WERI-Rb-1 (cell line): Measurements from ENCODE around the gene RNF144B.
"Not testable (repeated sequence)": the region's sequence is repeated elsewhere in the genome, so short reads cannot be mapped to it uniquely, and the experiment has no call there.

Source experiments
- DNase-seq: peaks from one replicate; pipeline ENCODE4 v3.0.0-alpha.2; 2020
- H3K27ac ChIP-seq: fragments of 250-450 bp; sonication (Bioruptor Pico); 2 replicates; pipeline ENCODE4 v1.5.1; 2020; ENCODE audit warnings: mild to moderate bottlenecking, moderate library complexity
- H3K27me3 ChIP-seq: fragments of 250-450 bp; sonication (Bioruptor Pico); 2 replicates; pipeline ENCODE4 v1.5.1; 2021; ENCODE audit warnings: mild to moderate bottlenecking, low read depth, moderate library complexity; ENCODE audit not compliant: insufficient read depth, severe bottlenecking
- H3K36me3 ChIP-seq: fragments of 250-450 bp; sonication (Bioruptor Pico); 2 replicates; pipeline ENCODE4 v1.5.1; 2020; ENCODE audit warnings: mild to moderate bottlenecking, moderate library complexity
- H3K4me3 ChIP-seq: 2 replicates; pipeline ENCODE4 v1.5.1; 2011; ENCODE audit warnings: low read depth, mild to moderate bottlenecking, control low read depth, low read length
- H3K9me3 ChIP-seq: fragments of 250-450 bp; sonication (Bioruptor Pico); 2 replicates; pipeline ENCODE4 v1.5.1; 2021; ENCODE audit warnings: mild to moderate bottlenecking, moderate library complexity; ENCODE audit not compliant: severe bottlenecking
- TF ChIP-seq, protein P1 (sequence below): IDR thresholded peaks from 2 replicates; pipeline ENCODE4 v1.5.1; 2011; ENCODE audit warnings: low read depth, mild to moderate bottlenecking, control low read depth, inconsistent platforms, low read length

The RNF144B gene

DNA sequence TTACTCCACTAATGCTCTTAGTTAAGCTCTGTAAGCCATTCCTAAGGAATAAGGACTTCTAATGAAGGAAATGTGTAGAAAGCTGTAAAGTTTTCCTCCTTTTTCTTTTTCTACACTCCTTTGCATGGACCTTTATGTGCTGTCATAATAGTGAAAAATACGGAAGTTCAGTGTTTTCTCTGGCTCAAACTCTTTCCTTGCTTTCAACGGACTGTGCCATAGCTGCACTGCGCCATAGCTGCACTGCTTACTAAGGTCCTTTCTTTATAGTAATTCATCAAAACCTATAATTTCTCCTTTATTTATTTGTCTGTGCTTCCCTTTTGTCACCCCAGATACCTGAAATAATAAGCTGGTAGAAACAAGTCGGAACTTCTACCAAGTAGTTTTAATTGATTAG is 67.3 kb downstream of the RNF144B start:
- Histone ChIP-seq H3K27ac (no peak overlapping the region), H3K9me3 (peaks cover 5% of the 10 kb centered on the region), H3K27me3 (no peaks in the 10 kb centered on the region), H3K4me3 (no peak overlapping the region), H3K36me3 (no peaks in the 10 kb centered on the region)
- TF ChIP-seq, protein P1, sequence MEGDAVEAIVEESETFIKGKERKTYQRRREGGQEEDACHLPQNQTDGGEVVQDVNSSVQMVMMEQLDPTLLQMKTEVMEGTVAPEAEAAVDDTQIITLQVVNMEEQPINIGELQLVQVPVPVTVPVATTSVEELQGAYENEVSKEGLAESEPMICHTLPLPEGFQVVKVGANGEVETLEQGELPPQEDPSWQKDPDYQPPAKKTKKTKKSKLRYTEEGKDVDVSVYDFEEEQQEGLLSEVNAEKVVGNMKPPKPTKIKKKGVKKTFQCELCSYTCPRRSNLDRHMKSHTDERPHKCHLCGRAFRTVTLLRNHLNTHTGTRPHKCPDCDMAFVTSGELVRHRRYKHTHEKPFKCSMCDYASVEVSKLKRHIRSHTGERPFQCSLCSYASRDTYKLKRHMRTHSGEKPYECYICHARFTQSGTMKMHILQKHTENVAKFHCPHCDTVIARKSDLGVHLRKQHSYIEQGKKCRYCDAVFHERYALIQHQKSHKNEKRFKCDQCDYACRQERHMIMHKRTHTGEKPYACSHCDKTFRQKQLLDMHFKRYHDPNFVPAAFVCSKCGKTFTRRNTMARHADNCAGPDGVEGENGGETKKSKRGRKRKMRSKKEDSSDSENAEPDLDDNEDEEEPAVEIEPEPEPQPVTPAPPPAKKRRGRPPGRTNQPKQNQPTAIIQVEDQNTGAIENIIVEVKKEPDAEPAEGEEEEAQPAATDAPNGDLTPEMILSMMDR, result no peak
- no peak for DNase-seq

DNA sequence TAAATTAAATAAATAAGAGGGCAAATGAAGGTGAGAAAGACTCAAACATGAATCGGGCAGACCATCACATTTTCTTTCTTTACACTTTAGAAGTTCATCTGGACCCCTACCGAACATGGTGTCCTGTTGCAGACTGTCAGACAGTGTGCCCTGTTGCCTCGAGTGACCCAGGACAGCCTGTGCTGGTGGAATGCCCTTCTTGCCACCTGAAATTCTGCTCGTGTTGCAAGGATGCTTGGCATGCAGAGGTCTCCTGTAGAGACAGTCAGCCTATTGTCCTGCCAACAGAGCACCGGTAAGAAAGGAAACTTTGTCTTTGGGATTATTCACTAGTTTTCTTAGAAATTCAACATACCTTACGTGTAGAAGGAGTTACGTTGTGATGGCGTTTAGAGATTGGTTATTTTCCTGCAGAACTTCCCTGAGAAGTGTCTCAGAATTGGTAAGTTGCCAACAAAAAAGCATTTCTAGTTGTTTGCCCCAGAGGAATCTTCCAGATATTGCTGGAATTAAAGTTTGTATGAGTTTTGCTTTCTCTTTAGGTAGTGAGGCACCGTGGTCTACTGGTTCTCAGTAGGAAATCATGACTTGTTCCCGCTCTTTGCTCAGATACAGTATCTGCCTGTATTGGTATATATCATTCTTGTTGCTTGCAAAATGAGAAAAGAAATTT is 70.1 kb downstream of the RNF144B start:
- Histone ChIP-seq H3K4me3 (no peak overlapping the region), H3K9me3 (peaks cover 16% of the 10 kb centered on the region), H3K27me3 (no peaks in the 10 kb centered on the region), H3K36me3 (no peaks in the 10 kb centered on the region), H3K27ac (no peak overlapping the region)
- no peak for DNase-seq
- TF ChIP-seq, protein P1, result no peak

DNA sequence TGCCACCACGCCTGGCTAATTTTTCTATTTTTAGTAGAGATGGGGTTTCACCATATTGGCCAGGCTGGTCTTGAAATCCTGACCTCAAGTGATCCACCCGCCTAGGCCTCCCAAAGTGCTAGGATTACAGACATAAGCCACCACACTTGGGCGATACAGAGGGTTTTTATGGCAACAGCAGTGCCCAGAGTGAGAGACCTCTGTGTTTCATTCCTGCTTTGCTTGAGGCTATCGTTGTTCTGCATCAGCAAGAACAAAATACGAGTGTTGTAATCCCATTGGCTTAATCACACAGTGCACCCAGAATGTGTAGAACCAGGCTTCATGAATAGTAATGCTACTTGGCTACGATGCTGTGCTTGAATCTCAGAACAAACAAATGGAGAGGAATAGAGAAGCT is 70.9 kb downstream of the RNF144B start:
- peaks cover 16% of the 10 kb centered on the region for H3K9me3 ChIP-seq
- H3K4me3 ChIP-seq, H3K27ac ChIP-seq, H3K27me3 ChIP-seq, H3K36me3 ChIP-seq: not testable (repeated sequence)
- DNase-seq, result peak; percentile 67

DNA sequence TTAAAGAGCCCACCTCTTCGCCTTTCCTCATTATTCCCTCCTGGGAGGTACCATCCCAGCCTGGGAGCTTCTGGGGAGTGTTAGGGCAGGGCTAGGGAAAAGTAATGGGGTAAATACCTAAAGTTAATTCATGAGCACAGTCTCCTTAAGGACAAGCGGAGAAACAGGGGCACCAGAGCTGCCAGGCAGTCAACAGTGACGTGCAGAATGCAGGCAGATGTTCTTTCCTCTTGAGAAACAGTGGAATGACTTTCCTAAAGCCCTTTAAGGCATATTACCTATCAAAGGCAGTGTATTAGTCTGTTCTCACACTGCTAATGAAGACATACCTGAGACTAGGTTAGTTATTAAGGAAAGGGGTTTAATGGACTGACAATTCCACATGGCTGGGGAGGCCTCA is 76.3 kb downstream of the RNF144B start:
- Histone ChIP-seq H3K36me3 (no peaks in the 10 kb centered on the region), H3K27ac (no peak overlapping the region), H3K4me3 (no peak overlapping the region)

DNA sequence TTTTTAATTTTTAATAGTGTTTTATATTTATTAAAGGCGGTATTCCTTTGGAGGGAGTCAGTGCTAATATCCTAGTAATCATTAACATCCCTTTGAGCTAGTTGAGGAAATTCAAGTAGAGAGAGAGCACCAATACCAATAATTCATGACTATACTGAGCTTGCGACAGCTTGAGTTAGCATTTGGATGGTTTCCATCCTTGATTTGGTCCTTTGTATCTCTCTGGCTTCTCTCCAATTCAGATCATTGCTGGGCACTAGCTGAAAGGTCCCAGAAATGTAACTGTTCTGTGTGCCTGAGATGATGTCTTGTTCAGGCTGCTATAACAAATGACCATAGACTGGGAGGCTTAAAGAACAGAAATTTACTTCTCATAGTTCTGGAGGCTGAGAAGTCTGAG is 77.0 kb downstream of the RNF144B start:
- TF ChIP-seq, protein P1, result no peak
- no peak overlapping the region for H3K27ac ChIP-seq
- H3K4me3 ChIP-seq, result no peak overlapping the region
- H3K27me3 ChIP-seq, result no peaks in the 10 kb centered on the region
- H3K36me3 ChIP-seq, result no peaks in the 10 kb centered on the region
- no peak for DNase-seq
- H3K9me3 ChIP-seq, result peaks cover 13% of the 10 kb centered on the region

More for the DNA sequence above, 76.3 kb downstream of the RNF144B start:
- DNase-seq, result no peak
- TF ChIP-seq, protein P1, result no peak
- peaks cover 16% of the 10 kb centered on the region for H3K9me3 ChIP-seq
- no peaks in the 10 kb centered on the region for H3K27me3 ChIP-seq

DNA sequence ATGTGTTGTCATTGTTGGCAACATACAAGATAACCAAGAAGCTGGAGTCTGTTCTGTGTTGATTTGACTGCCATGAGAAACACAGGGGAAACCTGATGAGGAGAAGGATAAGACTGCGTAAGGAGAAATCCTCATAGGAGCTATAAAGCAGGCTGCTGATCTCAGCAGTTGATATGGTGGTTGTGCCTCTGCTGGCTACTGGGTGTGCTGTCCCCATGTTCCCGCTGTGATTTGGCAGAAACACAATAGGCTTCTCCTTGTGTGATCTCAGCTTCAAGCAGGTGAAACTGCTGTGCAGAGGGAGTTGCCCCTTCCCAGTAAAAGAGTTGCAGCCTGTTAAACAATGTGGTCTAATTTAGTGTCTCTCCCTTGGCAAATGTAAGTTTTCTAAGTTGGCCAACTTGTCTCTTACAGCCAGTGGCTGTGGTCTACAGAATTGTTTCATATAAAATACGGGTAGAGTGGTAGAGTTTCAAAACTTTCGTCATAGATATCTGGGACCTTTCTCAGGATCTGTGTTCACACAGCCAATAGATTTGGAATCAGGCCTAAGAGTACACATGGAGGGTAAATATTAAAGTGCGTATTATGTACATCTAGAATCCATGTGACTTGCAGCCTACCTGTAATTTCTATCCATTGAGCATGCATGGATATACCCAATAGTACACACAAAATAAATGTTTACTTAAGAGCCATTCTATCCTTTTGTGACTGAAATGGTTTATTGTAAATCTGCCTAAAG is 78.4 kb downstream of the RNF144B start:
- H3K4me3 ChIP-seq, result no peak overlapping the region
- H3K27ac ChIP-seq, result no peak overlapping the region
- TF ChIP-seq, protein P1, result no peak
- DNase-seq, result no peak
- no peaks in the 10 kb centered on the region for H3K9me3 ChIP-seq
- H3K27me3 ChIP-seq, result no peaks in the 10 kb centered on the region
- H3K36me3 ChIP-seq, result no peaks in the 10 kb centered on the region
